NCI-H2196 (cell line): ENCODE data around the gene GTF2F2.

Source experiments
- DNase-seq: peaks from one replicate; lab custom pipeline; 2025; ENCODE audit not compliant: unreplicated experiment; lab: John Stamatoyannopoulos, UW

GTF2F2 gene

DNA sequence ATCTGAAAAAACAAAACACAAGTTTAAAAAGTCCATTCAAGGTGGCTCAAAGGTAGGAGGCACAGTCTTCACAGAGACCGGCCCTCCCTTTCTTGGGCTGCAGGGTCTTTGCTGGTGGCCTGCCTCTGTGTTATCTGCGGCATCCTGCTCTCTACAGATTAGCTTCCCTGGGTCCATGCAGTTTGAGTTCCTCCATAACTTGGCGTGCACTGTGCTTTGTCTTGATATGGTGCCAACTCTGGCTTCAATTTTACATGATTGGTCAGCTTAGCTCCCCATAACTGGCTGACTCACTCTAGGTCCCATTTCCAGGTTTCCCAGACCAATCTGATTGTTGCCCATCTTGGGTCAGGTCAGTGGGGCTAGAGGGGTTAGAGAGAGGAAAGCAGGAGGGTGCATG lies 178.9 kb downstream of the GTF2F2 start:
- no peak for DNase-seq

- DNase-seq: no peak
Observed at GRCh38 chr13:45300190-45300985, 180.1 kb downstream of the GTF2F2 start.

DNA sequence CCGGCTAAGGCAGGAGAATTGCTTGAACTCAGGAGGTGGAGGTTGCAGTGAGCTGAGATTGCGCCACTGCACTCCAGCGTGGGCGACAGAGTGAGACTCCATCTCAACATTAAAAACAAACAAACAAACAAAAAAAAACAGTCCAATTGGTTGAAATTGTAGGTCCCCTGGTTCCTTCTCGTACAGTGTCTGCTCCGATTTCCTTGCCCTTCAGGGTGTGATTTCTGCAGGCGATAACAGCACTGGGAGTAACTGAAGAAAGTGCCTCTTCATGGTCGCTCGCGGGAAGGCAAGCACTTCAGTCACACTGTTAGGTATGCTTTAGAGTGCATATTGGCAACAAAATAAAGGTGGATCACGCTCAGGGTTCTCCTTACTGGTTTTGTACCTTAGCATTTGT lies 181.0 kb downstream of the GTF2F2 start:
- no peak for DNase-seq

DNA sequence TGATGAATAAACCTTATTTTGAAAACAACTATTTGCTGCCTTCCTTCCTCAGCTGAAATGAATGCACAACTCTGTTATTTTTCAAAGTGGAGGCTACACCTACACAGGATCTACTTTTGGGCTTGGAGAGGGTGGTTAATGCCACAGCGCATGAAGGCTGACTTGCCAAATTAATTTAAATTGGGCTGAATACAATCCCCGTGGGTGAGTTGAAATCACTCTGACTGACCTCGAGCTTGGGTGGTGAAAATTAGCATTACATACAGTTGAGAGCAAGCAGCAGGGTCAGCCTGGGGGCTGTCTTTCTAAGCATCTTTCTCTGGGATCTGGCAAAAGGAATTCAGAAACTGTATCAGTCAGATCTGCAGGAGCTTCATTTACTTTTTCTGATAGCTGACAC lies 182.2 kb downstream of the GTF2F2 start:
- no peak for DNase-seq

- no peak for DNase-seq
Observed at GRCh38 chr13:45303026-45303425, 182.7 kb downstream of the GTF2F2 start.

- DNase-seq: no peak
Observed at GRCh38 chr13:45303866-45304265, 183.6 kb downstream of the GTF2F2 start.

GRCh38 chr13:45305079-45305478 lies 184.8 kb downstream of the GTF2F2 start:
- DNase-seq: no peak

GRCh38 chr13:45306966-45307365 lies 186.7 kb downstream of the GTF2F2 start:
- DNase-seq: no peak

DNA sequence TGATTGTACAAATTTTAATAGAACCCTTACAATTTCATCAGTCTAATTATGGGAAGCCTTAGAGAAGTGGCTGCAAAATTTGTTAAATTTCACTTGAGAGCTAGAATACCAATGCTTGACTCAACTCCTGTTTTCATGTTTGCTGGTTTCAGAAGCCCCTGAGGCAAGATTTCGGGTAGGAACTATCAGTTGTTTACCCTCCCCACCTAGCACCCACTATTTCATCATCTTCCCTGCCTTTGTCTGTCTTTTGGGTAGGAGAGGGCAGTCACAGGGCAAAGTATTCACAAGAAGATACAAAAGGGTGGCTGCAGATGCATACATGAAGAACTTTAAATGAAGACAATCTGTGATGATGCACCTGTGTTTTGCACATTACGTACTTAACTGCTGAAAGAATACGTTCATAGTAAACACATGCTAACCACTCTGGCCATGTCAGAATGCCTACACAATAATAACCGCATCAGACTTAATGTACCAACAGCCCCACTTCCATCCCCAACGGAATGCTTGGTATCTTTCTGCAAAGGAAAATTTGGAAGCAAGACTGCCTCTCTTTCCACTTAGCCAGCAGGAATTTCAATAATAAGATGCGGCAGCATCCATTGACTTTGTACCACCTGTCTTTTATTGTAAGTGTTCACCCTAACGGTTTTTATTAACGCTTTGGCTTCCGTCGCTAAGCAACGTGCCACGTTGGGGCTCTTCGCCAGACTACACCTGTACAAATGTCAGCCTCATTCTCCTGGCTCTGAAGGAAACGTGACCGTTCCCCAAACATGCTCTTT lies 190.2 kb downstream of the GTF2F2 start:
- DNase-seq: no peak

DNA sequence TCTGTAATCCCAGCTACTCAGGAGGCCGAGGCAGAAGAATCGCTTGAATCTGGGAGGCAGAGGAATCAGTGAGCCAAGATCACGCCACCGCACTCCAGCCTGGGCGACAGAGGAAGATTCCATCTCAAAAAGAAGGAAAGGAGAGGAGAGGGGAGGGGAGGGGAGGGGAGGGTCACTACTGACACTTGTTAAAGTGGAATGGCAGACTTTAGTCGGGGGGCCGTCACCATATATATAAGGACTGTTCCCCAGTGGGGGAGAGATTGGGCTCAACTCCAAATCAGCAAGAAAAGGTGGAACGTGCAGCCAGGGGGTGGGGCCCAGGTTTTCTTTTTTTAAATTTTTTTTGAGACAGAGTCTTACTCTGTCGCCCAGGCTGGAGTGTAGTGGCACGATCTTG lies 194.5 kb downstream of the GTF2F2 start:
- DNase-seq: no peak

DNA sequence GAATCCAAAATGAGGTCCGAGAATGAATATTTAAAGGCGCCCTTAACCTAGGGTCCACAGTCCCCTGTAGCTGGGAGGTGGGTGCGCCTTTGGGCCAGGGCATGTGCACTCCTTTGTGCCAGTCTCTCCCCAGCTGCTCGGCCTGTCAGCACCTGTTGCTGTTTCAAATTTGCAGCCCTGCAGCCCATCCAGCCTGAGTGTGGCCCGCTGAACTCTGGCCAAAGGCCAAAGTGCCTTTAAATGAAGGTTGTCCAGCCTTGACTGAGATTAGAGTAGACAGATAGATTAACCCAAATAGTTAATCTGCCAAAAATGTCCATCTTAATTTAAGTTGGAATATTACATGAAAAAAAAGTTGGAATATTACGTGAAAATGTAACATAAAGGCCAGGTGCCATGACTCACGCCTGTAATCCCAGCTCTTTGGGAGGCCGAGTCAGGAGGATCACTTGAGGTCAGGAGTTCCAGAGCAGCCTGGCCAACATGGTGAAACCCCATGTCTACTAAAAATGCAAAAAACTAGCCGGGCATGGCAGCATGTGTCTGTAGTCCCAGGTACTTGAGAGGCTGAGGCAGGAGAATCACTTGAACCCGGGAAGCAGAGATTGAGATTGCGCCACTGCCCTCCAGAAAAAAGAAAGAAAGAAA lies 195.3 kb downstream of the GTF2F2 start:
- no peak for DNase-seq

DNA sequence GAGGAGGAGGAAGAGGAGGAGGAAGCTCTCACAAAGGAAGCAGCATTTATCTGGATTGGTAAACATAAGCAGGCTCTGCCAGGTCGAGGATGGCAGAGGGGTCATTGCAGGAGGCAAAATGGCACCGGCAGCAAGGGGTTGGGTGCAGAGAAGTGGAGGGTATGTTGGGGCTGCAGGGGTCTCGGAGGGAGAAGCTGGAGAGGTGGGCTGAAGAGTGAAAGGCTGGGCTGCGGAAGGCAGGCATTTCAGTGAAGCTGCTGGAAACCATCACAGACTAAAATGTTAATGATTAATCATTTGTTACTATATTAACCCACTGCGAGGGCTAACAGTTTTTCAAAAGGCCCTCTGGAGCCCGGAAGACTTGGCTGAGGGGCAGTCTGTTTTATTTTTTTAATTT lies 196.0 kb downstream of the GTF2F2 start:
- no peak for DNase-seq

- no peak for DNase-seq
Observed at GRCh38 chr13:45316996-45317395, 196.7 kb downstream of the GTF2F2 start.

- DNase-seq: no peak
Observed at GRCh38 chr13:45320876-45321629, 200.7 kb downstream of the GTF2F2 start.

DNA sequence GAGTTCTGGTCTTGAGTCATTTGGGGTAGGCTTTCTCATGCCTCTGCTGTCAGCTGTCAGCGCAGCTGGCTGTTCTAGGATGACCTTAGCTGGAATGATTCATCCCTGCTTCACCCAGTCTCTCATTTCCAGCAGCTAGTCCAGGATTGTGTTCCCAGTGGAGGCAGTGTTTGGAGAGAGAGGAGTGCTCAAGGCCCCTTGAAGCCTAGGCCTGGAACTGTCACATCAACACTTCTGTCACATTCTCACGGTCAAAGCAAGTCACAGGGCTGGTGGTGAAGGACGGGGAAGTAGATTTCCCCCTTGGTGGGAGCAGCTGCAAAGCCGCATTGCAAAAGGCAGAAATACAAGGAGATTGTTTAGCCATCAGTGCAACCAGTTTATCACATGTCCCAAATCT lies 205.5 kb downstream of the GTF2F2 start:
- DNase-seq: no peak

- no peak for DNase-seq
Observed at GRCh38 chr13:45327253-45327955, 207.1 kb downstream of the GTF2F2 start.

DNA sequence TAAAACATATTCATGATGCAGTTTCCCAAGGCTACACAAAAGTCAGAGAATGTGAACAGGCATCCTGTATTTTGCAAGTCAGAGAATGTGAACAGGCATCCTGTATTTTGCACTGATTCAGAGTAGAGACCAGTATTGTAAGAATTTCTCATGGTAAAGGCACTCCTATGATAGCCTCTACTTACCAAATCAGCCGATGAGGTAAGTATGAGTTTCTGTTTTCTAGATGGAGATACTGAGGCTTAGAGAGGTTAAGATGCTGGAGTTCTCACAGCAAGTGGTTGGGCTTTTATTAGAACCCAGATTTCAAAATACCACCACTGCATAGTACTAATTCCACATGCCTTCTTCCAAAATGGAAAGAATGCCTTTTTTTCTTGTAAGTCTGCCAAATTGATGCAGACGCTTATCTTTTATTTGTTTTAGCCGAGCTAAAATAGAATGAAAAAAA lies 208.4 kb downstream of the GTF2F2 start:
- no peak for DNase-seq

GRCh38 chr13:45331123-45331619 lies 210.9 kb downstream of the GTF2F2 start:
- DNase-seq: no peak

GRCh38 chr13:45331692-45332035 lies 211.4 kb downstream of the GTF2F2 start:
- no peak for DNase-seq

DNA sequence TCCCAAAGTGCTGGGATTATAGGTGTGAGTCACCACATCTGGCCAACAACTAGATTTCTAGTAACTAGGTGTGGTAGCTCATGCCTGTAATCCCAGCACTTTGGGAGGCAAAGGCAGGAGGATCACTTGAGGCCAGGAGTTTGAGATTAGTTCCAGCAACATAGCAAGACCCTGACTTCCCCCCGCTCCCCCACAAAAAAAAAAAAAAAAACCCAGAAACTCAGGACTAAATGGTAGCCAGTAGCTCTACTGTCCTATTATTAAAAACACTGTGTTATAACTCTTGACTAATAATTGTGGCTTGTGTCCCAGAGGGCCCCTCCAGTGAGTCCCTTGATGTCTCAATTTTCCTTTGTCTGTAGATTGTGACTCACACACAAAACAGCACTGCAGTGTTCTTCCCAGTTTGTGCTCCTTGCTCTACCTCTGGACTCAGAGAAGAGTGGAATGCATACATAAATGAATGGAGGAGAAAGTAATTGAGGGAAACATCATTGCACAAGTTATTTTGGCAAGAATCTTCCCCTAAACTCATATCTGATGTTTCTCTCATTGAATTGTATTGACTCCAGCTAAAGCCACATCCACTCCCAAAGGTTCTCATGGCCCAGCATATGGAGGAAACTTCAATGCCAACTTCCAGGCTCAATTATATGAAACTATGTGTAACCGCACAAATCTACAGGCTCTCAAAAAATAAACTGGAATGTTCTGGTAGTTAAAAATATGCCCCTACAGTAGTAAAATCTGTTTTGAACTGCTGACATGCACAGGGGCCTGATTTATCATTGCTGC lies 211.9 kb downstream of the GTF2F2 start:
- DNase-seq: no peak
